Measurements from ENCODE around the gene SLC16A2.
A peak's percentile ranks its signal among the peaks of the same experiment; 100 is the strongest.
"Not testable (repeated sequence)": the region's sequence is repeated elsewhere in the genome, so short reads cannot be mapped to it uniquely, and the experiment has no call there.

The SLC16A2 gene

GRCh38 chrX:74507191-74507590, 85.9 kb downstream of the SLC16A2 start:
- no peak for DNase-seq (ENCODE audit: low read depth in 2 of 2)

GRCh38 chrX:74509989-74510388, 88.7 kb downstream of the SLC16A2 start:
- no peak for DNase-seq (ENCODE audit: low read depth in 2 of 2)

GRCh38 chrX:74510401-74510800, 89.1 kb downstream of the SLC16A2 start:
- DNase-seq (ENCODE audit: low read depth in 2 of 2) = no peak

GRCh38 chrX:74511704-74512103, 90.4 kb downstream of the SLC16A2 start:
- DNase-seq (ENCODE audit: low read depth in 2 of 2) = no peak

GRCh38 chrX:74514384-74514783, 93.1 kb downstream of the SLC16A2 start:
- no peak for DNase-seq (ENCODE audit: low read depth in 2 of 2)

- no peak for DNase-seq (ENCODE audit: low read depth in 2 of 2)
Observed at GRCh38 chrX:74515356-74515755, 94.1 kb downstream of the SLC16A2 start.

GRCh38 chrX:74516013-74516412, 94.7 kb downstream of the SLC16A2 start:
- DNase-seq (ENCODE audit: low read depth in 2 of 2) = not testable (repeated sequence)

GRCh38 chrX:74519870-74520269, 98.6 kb downstream of the SLC16A2 start:
- no peak for DNase-seq (ENCODE audit: low read depth in 2 of 2)

GRCh38 chrX:74520291-74520690, 99.0 kb downstream of the SLC16A2 start:
- DNase-seq (ENCODE audit: low read depth in 2 of 2) = no peak

GRCh38 chrX:74520896-74521295, 99.6 kb downstream of the SLC16A2 start:
- DNase-seq (ENCODE audit: low read depth in 2 of 2) = no peak

- no peak for DNase-seq (ENCODE audit: low read depth in 2 of 2)
Observed at GRCh38 chrX:74521961-74522751, 100.9 kb downstream of the SLC16A2 start.

DNA sequence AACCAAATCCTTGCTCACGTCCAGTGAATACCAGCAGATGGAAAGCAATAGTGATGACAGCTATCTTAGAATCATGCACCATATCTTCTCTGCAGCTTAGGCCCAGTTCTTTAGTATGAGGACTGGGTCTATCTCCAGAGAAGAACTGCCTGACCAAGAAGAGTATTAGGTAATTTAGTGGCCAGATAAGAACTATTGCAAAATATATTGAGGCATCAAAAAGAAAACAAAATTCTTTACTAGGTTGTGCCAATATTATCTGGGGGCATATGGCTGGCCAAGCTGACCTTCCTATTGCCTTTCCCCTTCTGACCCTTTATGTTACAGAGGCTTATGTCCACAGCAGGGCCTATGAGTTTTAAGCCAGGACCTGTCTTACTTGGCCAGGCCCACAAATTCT, 101.9 kb downstream of the SLC16A2 start:
- DNase-seq (ENCODE audit: low read depth in 2 of 2) = no peak

- no peak for DNase-seq (ENCODE audit: low read depth in 2 of 2)
Observed at GRCh38 chrX:74523870-74524735, 102.8 kb downstream of the SLC16A2 start.

DNA sequence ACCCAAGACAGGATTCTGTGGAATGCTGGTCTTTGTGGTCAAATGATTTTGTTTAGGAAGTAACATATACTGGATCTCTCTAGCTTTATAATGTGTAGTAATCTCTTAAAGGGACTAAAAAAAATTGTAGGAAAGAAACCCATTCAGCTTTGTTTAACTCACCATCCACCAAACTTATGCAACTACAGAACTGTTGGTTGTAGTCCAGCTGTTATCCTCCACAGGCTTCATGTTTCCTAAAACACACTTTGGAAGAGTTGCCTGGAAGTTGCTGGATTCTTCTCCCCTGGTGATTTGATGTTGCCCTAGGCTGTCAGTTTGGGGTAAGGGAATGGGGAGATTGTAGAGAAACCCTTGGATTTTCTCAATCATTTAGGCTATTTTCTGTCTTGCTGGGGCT, 103.8 kb downstream of the SLC16A2 start:
- no peak for DNase-seq (ENCODE audit: low read depth in 2 of 2)

GRCh38 chrX:74526764-74527163, 105.5 kb downstream of the SLC16A2 start:
- DNase-seq (ENCODE audit: low read depth in 2 of 2) = no peak

DNA sequence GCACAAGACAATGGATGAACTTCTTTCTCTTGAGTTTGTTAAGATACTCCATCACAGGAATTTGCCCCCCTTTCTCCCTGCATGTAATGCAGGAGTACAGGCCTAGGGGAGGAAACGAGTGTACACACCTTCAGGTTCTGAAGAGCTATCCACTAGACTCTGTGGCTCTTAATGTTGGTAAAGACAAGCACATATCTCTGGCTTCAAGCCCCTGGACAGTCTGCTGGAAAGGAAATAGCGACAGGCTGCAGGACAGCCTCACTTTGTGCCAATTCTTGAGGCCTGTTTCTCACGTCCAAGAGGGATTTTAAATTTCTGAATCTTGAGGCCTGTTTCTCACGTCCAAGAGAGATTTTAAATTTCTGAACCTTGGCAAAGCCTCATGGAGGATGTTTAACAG, 106.1 kb downstream of the SLC16A2 start:
- DNase-seq (ENCODE audit: low read depth in 2 of 2) = no peak

- DNase-seq (ENCODE audit: low read depth in 2 of 2) = no peak
Observed at GRCh38 chrX:74529311-74529710, 108.0 kb downstream of the SLC16A2 start.

DNA sequence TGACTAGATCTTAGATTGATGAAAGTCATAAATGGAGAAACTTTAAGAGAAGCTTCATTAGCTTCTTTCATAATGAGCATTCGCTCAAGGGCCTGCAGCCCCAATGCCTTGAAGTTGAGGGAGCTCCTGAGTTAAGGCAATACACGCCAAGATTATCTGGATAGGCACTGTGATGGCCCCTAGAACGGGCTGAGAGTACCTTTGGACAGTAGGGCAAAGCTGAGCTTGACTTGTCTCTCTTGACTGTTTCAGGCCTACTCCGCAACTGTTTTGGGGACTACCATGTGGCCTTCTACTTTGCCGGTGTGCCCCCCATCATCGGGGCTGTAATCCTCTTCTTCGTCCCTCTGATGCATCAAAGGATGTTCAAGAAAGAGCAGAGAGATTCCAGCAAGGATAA, 109.8 kb downstream of the SLC16A2 start:
- no peak for DNase-seq (ENCODE audit: low read depth in 2 of 2)

DNA sequence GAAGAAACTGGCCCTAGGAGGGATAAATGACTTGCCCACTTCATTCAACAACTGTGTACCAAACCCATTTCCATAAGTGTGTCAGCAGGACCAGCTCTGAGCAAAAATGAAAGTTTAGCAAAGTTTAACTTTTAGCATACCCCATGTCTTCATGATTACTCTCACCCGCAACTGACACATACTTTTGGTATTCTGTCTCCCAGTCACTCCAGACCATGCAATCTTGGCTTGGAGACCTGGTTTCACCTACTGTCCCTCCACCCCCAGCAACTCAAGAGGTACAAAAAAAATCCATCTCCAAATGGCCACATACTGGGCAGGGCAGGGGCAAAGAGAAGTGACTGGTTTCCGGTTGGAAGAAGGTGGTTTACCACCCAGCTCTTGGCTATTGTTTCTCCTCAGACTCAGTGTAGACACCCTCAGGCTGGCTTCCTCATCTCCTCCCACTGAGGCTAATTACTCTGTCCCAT, 113.3 kb downstream of the SLC16A2 start:
- no peak for DNase-seq (ENCODE audit: low read depth in 2 of 2)

GRCh38 chrX:74535086-74535407, 113.8 kb downstream of the SLC16A2 start:
- no peak for DNase-seq (ENCODE audit: low read depth in 2 of 2)

- DNase-seq (ENCODE audit: low read depth in 2 of 2) = peak; percentile 9 to 16
Observed at GRCh38 chrX:74535408-74536151, 114.3 kb downstream of the SLC16A2 start.

- DNase-seq (ENCODE audit: low read depth in 2 of 2) = no peak
Observed at GRCh38 chrX:74536152-74536831, 115.0 kb downstream of the SLC16A2 start.

Data from stimulated activated CD8-positive, alpha-beta memory T cell treated with anti-CD3 and anti-CD28 coated beads, Interleukin-15, amount 100 ng/mL, for 4 hours (primary cell).